Measurements from ENCODE around the gene CHRNB1. TPM values are rescaled to one million over a fixed set of nuclear protein-coding genes. Genes with fewer than 3 reads are reported as not detected.

Gene CHRNB1
- total RNA-seq, 4 donors from 2014 or later: 82.3 to 202 (median 101) TPM

DNA sequence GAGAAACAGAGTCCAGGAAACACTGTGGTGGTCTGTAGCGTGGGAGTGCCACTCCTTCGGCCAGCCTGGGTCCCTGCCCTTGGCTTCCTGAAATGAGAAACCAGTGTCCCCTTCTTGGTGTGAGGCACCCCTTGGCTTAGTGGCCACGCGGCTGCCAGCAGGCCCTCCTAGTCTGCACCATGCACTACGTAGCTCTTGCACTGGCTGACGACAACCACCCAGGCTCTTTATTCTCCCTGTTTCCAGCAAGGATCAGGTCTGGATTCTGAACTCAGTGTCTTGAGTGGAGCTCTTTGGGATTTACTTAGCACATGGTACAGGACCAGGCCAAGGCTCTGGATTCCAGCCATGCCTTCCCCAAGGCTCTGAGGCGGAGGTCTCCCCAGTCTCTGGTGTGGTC lies 17.3 kb upstream of the CHRNB1 start:
- ATAC-seq (no peak), DNase-seq (no peak)
- no peaks in the 10 kb centered on the region for H3K9me3 ChIP-seq
- in situ Hi-C loops (cut with MboI; ENCODE audit: low sequenced_read_pairs in 4 of 4) (loop anchor here in 1 of 4 donors (25.0 kb wide), 1 partner anchor 135 kb away; the partner anchor contains the start of genes SENP3 and TNFSF13), intact Hi-C loops (cut with DNase I; ENCODE audit: low total_unique reads) (no loop called here)
- H3K4me3 ChIP-seq: no peak overlapping the region
- H3K27ac ChIP-seq: no peak overlapping the region
- no peaks in the 10 kb centered on the region for H3K36me3 ChIP-seq
- H3K27me3 ChIP-seq: no peaks in the 10 kb centered on the region
- H3K4me1 ChIP-seq: no peaks in the 10 kb centered on the region
- TF ChIP-seq POLR2A (IDR thresholded peaks at IDR 0.05): no peak
- TF ChIP-seq, protein P1, sequence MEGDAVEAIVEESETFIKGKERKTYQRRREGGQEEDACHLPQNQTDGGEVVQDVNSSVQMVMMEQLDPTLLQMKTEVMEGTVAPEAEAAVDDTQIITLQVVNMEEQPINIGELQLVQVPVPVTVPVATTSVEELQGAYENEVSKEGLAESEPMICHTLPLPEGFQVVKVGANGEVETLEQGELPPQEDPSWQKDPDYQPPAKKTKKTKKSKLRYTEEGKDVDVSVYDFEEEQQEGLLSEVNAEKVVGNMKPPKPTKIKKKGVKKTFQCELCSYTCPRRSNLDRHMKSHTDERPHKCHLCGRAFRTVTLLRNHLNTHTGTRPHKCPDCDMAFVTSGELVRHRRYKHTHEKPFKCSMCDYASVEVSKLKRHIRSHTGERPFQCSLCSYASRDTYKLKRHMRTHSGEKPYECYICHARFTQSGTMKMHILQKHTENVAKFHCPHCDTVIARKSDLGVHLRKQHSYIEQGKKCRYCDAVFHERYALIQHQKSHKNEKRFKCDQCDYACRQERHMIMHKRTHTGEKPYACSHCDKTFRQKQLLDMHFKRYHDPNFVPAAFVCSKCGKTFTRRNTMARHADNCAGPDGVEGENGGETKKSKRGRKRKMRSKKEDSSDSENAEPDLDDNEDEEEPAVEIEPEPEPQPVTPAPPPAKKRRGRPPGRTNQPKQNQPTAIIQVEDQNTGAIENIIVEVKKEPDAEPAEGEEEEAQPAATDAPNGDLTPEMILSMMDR (IDR thresholded peaks at IDR 0.05 in 4 of 5, conservative IDR thresholded peaks at IDR 0.05 in 1 of 5): no peak

DNA sequence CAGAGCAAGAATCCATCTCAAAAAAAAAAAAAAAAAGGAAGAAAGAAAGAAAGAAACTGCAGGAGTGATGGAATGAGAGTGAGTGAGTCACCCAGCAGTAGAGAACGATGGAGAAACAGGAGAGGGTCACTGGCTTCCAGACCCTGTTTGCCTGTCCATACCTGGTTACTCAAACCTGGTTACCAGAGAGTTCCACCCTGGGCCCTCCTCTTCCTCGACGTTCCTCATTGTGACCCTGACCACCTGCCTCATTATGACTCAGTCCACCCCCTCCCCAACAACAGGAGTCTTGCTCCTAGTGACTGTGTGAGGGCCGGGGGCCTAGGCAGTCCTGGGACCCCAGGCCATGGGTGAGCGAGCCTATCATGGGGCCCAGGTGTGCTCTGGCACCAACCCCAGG lies 16.3 kb upstream of the CHRNB1 start, which contains the start of gene SPEM3:
Gene SPEM3, plus strand, starts transcription at position 301 of the 400 bp plus-strand sequence. Its CDS starts 46 bp downstream, at position 347.
- H3K9me3 ChIP-seq: no peaks in the 10 kb centered on the region
- no peak for DNase-seq
- no peak for TF ChIP-seq POLR2A (IDR thresholded peaks at IDR 0.05)
- TF ChIP-seq, protein P1 (IDR thresholded peaks at IDR 0.05 in 4 of 5, conservative IDR thresholded peaks at IDR 0.05 in 1 of 5): no peak
- no peak within 1 kb of the TSS for H3K4me3 ChIP-seq
- no peaks in the 10 kb centered on the region for H3K4me1 ChIP-seq
- no peak within 1 kb of the TSS for H3K27ac ChIP-seq
- no peaks in the 10 kb centered on the region for H3K36me3 ChIP-seq
- no peak for ATAC-seq
- H3K27me3 ChIP-seq: no peaks in the 10 kb centered on the region
- intact Hi-C loops (cut with DNase I; ENCODE audit: low total_unique reads): no loop called here
- in situ Hi-C loops (cut with MboI; ENCODE audit: low sequenced_read_pairs in 4 of 4): loop anchor here in 1 of 4 donors (25.0 kb wide), 1 partner anchor 134 kb away; the partner anchor contains the start of genes SENP3 and TNFSF13

DNA sequence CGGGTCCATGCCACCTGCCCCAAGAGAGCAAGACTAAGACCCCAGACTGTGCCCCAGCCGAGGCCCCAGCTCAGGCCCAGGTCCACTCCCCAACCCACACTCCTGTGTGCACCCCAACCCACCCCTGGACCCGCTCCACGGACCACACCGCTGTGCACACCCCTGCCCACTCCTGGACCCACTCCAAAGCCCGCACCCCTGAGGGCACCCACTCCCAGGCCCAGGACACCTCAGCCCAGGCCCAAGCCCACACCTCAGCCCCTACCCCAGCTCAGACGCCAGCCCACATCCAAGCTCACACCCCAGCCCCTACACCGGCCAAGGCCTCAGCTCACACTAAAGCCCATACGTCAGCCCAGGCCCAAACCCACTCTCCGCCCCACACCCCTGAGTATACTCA lies 15.1 kb upstream of the CHRNB1 start:
- in situ Hi-C loops (cut with MboI; ENCODE audit: low sequenced_read_pairs in 4 of 4): loop anchor here in 1 of 4 donors (25.0 kb wide), 1 partner anchor 133 kb away; the partner anchor contains the start of genes SENP3 and TNFSF13
- ATAC-seq (no peak), DNase-seq (no peak)
- intact Hi-C loops (cut with DNase I; ENCODE audit: low total_unique reads): no loop called here
- no peaks in the 10 kb centered on the region for H3K9me3 ChIP-seq
- no peak overlapping the region for H3K27ac ChIP-seq
- H3K36me3 ChIP-seq: no peaks in the 10 kb centered on the region
- H3K4me1 ChIP-seq: peaks cover 0 to under 1% of the 10 kb centered on the region in 2 donors
- no peaks in the 10 kb centered on the region for H3K27me3 ChIP-seq
- no peak overlapping the region for H3K4me3 ChIP-seq
- no peak for TF ChIP-seq POLR2A (IDR thresholded peaks at IDR 0.05)
- TF ChIP-seq, protein P1 (IDR thresholded peaks at IDR 0.05 in 4 of 5, conservative IDR thresholded peaks at IDR 0.05 in 1 of 5): no peak

DNA sequence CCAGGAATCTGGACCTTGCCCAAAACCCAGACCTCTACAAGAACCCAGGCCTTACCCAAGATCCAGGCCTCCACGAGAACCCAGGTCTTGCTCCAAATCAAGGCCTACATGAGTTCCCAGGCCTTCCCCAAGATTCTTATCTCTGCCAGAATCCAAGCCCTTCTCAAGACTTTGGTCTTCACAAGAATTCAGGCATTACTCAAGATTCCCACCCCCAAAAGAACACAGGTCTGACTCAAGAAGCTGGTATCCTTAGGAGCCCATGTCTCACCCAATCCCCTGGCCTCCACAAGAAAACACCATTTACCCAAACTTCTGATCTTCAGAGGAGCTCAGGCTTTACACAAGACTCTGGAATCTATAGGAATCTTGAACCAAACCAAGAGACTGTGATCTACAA lies 13.6 kb upstream of the CHRNB1 start:
- H3K4me3 ChIP-seq: no peak overlapping the region
- ATAC-seq: no peak
- H3K27me3 ChIP-seq: no peaks in the 10 kb centered on the region
- intact Hi-C loops (cut with DNase I; ENCODE audit: low total_unique reads) (no loop called here), in situ Hi-C loops (cut with MboI; ENCODE audit: low sequenced_read_pairs in 4 of 4) (loop anchor here in 1 of 4 donors (25.0 kb wide), 1 partner anchor 131 kb away; the partner anchor contains the start of genes SENP3 and TNFSF13)
- H3K9me3 ChIP-seq: no peaks in the 10 kb centered on the region
- H3K36me3 ChIP-seq: no peaks in the 10 kb centered on the region
- no peak overlapping the region for H3K27ac ChIP-seq
- DNase-seq: no peak
- H3K4me1 ChIP-seq: peaks cover 10 to 12% of the 10 kb centered on the region in 2 donors
- TF ChIP-seq, protein P1 (IDR thresholded peaks at IDR 0.05 in 4 of 5, conservative IDR thresholded peaks at IDR 0.05 in 1 of 5): no peak
- no peak for TF ChIP-seq POLR2A (IDR thresholded peaks at IDR 0.05)

Data from gastrocnemius medialis (tissue), 4 donors.